Measurements from ENCODE around the gene RNF34. TPM values are rescaled to one million over a fixed set of nuclear protein-coding genes. Genes with fewer than 3 reads are reported as not detected.

The RNF34 gene
- total and polyA plus RNA-seq, 4 donors: 13.9 to 49.2 (median 31.8) TPM

GRCh38 chr12:121400332-121401139, 618 bp downstream of the RNF34 start:
- ATAC-seq (ENCODE audit: insufficient read depth, low FRiP score) (peak; percentile 31), DNase-seq (peak in 2 of 3 donors; percentile 47 to 62)
- WGBS, 2 donors: 2 to 3% methylated on average over 30 to 48 of the region's 48 CpGs
- peak overlapping the region; percentile 63 for H3K4me3 ChIP-seq
- H3K36me3 ChIP-seq (ENCODE audit: control insufficient read depth in 4 of 4, insufficient read depth in 4 of 4, low read length in 4 of 4): peaks cover 3 to 5% (median 5%) of the 10 kb centered on the region in 4 donors
- peak overlapping the region; percentile 92 to 98 for H3K27ac ChIP-seq (ENCODE audit: low read depth in 1 of 2, low read length in 1 of 2)
- peaks cover 0 to 23% (median 6%) of the 10 kb centered on the region in 5 donors for H3K4me1 ChIP-seq (ENCODE audit: control insufficient read depth in 5 of 5, insufficient read depth in 5 of 5, low read length in 5 of 5)
- H3K27me3 ChIP-seq (ENCODE audit: control insufficient read depth in 3 of 3, insufficient read depth in 3 of 3, low read length in 2 of 3): no peaks in the 10 kb centered on the region
- H3K9ac ChIP-seq (ENCODE audit: insufficient read depth in 1 of 2, low read length in 2 of 2): peak overlapping the region; percentile 79 to 87
- no peak for TF ChIP-seq CTCF (IDR thresholded peaks at IDR 0.05; ENCODE audit: control extremely low read depth, extremely low read depth)
- H3K9me3 ChIP-seq (ENCODE audit: control insufficient read depth in 4 of 4, insufficient read depth in 3 of 4, low read length in 3 of 4): no peaks in the 10 kb centered on the region

GRCh38 chr12:121403721-121404120, 3.8 kb downstream of the RNF34 start:
- ATAC-seq (ENCODE audit: insufficient read depth, low FRiP score) (no peak), DNase-seq (no peak)
- 92 to 95% methylated on average over 5 of the region's 5 CpGs for WGBS, 2 donors
- Histone ChIP-seq H3K9ac (ENCODE audit: insufficient read depth in 1 of 2, low read length in 2 of 2) (no peak overlapping the region), H3K9me3 (ENCODE audit: control insufficient read depth in 4 of 4, insufficient read depth in 3 of 4, low read length in 3 of 4) (no peaks in the 10 kb centered on the region), H3K4me3 (no peak overlapping the region), H3K4me1 (ENCODE audit: control insufficient read depth in 5 of 5, insufficient read depth in 5 of 5, low read length in 5 of 5) (peaks cover 0 to 19% (median 6%) of the 10 kb centered on the region in 5 donors), H3K27me3 (ENCODE audit: control insufficient read depth in 3 of 3, insufficient read depth in 3 of 3, low read length in 2 of 3) (no peaks in the 10 kb centered on the region), H3K36me3 (ENCODE audit: control insufficient read depth in 4 of 4, insufficient read depth in 4 of 4, low read length in 4 of 4) (peaks cover 3 to 11% (median 7%) of the 10 kb centered on the region in 4 donors), H3K27ac (ENCODE audit: low read depth in 1 of 2, low read length in 1 of 2) (no peak overlapping the region)
- no peak for TF ChIP-seq CTCF (IDR thresholded peaks at IDR 0.05; ENCODE audit: control extremely low read depth, extremely low read depth)

- WGBS, 2 donors: 100% methylated on average over 1 of the region's 1 CpG
- DNase-seq: peak in 2 of 3 donors; percentile 42 to 44
- TF ChIP-seq CTCF (IDR thresholded peaks at IDR 0.05; ENCODE audit: control extremely low read depth, extremely low read depth): no peak
- Histone ChIP-seq H3K9ac (ENCODE audit: insufficient read depth in 1 of 2, low read length in 2 of 2) (no peak overlapping the region), H3K36me3 (ENCODE audit: control insufficient read depth in 4 of 4, insufficient read depth in 4 of 4, low read length in 4 of 4) (peaks cover 3 to 11% (median 7%) of the 10 kb centered on the region in 4 donors), H3K27ac (ENCODE audit: low read depth in 1 of 2, low read length in 1 of 2) (no peak overlapping the region), H3K4me1 (ENCODE audit: control insufficient read depth in 5 of 5, insufficient read depth in 5 of 5, low read length in 5 of 5) (peaks cover 0 to 14% (median 2%) of the 10 kb centered on the region in 5 donors), H3K4me3 (no peak overlapping the region), H3K9me3 (ENCODE audit: control insufficient read depth in 4 of 4, insufficient read depth in 3 of 4, low read length in 3 of 4) (no peaks in the 10 kb centered on the region), H3K27me3 (ENCODE audit: control insufficient read depth in 3 of 3, insufficient read depth in 3 of 3, low read length in 2 of 3) (no peaks in the 10 kb centered on the region)
- no peak for ATAC-seq (ENCODE audit: insufficient read depth, low FRiP score)
These were observed 4.8 kb downstream of the RNF34 start for GRCh38 chr12:121404734-121405133.
